Tibial nerve (tissue), 4 donors: ENCODE data around the gene FEM1A.

Experiments
- EP300 ChIP-seq, 2 donors: sonication (generic); formaldehyde crosslinking; IDR thresholded peaks; one replicate each; pipeline ENCODE4 v1.6.1; 2017; ENCODE audit warnings: antibody characterized with exemption in 2 of 2, mild to moderate bottlenecking in 1 of 2
- POLR2A ChIP-seq, 2 donors: fragments of 450-650 bp; IDR thresholded peaks; one replicate each; pipeline ENCODE4 v1.6.1; 2017; ENCODE audit warnings: antibody characterized with exemption in 2 of 2, mild to moderate bottlenecking in 2 of 2, moderate library complexity in 2 of 2
- TF ChIP-seq, protein P1 (sequence below), 5 experiments: fragments of 200-600 bp in 3 of 5; fragments of 450-650 bp in 2 of 5; sonication (generic) in 3 of 5; IDR thresholded peaks; one replicate each; pipeline ENCODE4 v1.5.1; 2016 to 2019; ENCODE audit warnings: antibody characterized with exemption in 5 of 5, mild to moderate bottlenecking in 3 of 5, moderate library complexity in 2 of 5

DNA sequence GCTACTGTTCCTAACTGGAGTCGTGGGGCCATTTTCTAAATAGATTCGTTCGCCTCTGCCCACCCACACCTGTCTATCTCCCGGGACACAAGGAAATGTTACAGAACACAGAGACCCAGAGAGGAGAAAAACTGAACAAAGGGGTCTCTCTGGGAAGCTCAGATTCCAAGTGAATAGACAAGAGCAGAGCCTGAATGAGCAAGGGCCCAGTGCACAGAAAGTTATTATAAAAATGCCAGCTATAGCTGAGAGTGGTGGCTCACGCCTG is 27.2 kb upstream of the FEM1A start:
- TF ChIP-seq, protein P1, sequence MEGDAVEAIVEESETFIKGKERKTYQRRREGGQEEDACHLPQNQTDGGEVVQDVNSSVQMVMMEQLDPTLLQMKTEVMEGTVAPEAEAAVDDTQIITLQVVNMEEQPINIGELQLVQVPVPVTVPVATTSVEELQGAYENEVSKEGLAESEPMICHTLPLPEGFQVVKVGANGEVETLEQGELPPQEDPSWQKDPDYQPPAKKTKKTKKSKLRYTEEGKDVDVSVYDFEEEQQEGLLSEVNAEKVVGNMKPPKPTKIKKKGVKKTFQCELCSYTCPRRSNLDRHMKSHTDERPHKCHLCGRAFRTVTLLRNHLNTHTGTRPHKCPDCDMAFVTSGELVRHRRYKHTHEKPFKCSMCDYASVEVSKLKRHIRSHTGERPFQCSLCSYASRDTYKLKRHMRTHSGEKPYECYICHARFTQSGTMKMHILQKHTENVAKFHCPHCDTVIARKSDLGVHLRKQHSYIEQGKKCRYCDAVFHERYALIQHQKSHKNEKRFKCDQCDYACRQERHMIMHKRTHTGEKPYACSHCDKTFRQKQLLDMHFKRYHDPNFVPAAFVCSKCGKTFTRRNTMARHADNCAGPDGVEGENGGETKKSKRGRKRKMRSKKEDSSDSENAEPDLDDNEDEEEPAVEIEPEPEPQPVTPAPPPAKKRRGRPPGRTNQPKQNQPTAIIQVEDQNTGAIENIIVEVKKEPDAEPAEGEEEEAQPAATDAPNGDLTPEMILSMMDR (IDR thresholded peaks at IDR 0.05) = no peak
- no peak for TF ChIP-seq EP300 (IDR thresholded peaks at IDR 0.05)
- TF ChIP-seq POLR2A (IDR thresholded peaks at IDR 0.05) = no peak
